Sciatic nerve (tissue), 2 donors: Measurements from ENCODE around the gene CHST1. TPM values are rescaled to one million over a fixed set of nuclear protein-coding genes. Genes with fewer than 3 reads are reported as not detected.

Experiments
- ATAC-seq: fragments of 200-7000 bp; cut with Tn5 transposase; one replicate; pipeline ENCODE4 v1.9.1; 2020; ENCODE audit warnings: mild to moderate bottlenecking, moderate library complexity
- DNase-seq: peaks from one replicate; pipeline ENCODE4 v3.0.0-alpha.2; 2020; ENCODE audit warnings: low spot score
- intact Hi-C: fragments of 100-400 bp; cut with DNase I; formaldehyde crosslinking; loops from one replicate; pipeline ENCODE4 v1.14.2; 2022
- total RNA-seq: library from RNA; stranded (reverse); fragmentation: NEBNext Ultra II Directional; extraction: Animal tissue kit (Norgen Biotek cat#: 25700); gene quantifications from one replicate; pipeline ENCODE4 v1.2.1, GENCODE V29; 2021
- donor health status: DM: no; HTN: no; CAD: no.
- donor health status: DM: no; HTN: no; CAD: no.

CHST1 gene
- total RNA-seq = 2.1 TPM

DNA sequence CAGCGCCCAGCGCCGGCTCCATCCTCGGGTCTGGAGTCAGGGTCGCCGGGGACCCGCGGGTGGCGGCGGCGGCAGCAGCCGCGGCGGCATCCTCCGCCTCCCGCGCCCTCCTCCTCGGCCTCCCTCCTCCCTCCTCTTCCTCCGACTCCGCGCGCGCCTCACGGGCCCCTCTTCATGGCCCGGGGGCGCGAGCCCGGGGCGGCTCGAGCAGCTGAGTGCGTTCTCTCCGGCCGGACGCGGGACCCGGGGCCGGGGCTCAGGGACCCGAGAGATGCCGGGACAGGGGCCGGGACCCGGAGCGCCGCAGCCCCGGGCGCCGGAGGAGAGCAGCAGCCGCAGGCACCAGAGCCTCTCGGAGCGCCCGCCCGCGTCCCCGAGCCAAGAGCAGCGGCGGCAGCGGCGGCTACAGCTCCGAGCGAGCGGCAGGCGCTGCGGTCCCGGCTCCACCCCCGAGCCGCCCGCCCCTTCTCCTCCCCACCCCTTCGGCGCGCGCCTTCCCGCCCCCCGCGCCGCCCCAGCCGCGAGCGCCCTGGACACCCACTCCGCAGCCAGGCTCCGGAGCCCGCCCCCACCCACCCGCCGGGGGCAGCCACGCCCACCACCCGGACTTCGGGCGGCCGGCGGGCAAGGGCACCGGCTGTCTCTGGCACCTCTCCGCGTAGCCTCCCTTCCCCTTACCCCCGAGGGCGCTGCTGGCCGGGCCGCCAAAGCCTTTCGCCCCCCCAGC, at the start of gene CHST1:
Gene CHST1, minus strand, starts transcription at position 417 of the 727 bp plus-strand sequence. CDS start 14,699 bp downstream, outside the sequence.
- DNase-seq = no peak
- intact Hi-C loops = no loop called here
- ATAC-seq = peak; percentile 63

DNA sequence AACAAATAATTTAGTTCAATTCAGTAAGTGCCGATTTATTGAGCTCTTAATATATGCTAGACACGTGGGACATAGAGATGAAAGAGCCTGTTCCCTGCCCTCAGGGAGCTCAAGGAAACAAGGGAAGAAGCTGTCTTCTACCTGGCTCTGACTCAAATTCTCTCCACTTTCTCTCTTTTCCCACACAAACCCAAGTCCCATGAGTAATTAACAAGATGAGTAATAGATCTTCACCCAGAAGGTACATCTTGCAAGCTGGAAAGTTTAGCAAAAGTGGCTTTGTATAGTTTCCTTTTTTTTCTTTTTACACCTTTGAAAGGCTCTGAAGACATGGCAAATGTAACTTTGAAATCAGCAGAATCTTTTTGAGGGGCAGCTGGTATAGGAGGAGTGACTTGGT, 48.2 kb upstream of the CHST1 start:
- no peak for DNase-seq
- no peak for ATAC-seq
- intact Hi-C loops = no loop called here

- ATAC-seq = peak; percentile 53
- DNase-seq = no peak
- intact Hi-C loops = no loop called here
These were observed 45.1 kb upstream of the CHST1 start for GRCh38 chr11:45710561-45710960.

DNA sequence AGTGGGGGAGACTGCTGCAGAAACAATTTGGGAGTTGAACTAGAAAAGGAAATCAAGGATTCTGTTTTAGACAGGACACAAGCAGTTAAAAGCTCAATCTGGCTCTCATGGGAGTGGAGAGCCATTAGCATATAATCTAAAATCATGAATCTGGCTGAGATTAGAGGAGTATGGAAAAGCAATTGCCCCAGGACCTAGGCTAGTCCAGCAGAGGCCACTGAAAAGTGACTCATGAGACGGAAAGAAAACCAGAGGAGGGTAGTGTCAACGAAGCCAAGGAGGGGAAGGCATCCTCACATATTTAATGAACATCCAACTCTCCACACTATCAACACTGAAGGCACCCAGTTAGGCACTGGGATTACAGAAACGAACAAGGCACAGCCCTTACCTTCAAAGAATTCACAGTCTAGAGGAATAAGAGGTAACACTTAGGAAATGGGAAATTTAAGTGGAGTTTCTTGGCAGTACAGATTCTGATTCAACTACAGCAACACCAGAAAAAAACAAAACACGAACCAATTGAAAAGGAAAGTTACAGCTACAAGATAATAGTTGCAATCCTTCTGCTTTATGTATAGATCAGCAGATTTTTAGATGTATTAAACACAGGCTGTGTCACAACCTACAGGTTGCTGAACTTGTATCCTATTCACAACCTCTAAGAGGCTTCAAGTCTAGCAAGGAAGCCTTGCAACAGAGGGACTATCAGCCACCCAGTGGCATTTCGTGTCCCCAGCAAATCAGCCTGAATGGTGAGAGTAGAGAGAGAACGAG, 43.7 kb upstream of the CHST1 start:
- ATAC-seq (no peak), DNase-seq (no peak)
- intact Hi-C loops = no loop called here

DNA sequence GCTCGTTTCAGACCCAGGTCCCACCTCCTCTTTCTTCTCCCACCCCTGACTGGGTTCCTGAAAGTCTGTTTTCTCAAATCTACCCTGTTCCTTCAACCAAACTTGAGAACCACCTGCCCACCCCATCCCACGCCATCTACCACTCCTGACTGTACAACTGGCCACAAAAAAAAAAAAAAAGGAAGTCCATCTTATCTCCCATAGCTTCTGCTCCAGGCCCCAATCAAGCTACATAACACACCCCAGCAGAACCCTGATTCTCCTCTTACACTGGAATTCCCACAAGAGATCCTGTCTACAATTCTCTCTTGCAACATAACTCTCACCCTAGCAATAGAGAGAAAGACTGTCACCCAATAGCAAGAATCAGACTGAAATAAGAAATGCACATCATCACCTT, 39.2 kb upstream of the CHST1 start:
- DNase-seq (no peak), ATAC-seq (no peak)
- intact Hi-C loops = no loop called here

DNA sequence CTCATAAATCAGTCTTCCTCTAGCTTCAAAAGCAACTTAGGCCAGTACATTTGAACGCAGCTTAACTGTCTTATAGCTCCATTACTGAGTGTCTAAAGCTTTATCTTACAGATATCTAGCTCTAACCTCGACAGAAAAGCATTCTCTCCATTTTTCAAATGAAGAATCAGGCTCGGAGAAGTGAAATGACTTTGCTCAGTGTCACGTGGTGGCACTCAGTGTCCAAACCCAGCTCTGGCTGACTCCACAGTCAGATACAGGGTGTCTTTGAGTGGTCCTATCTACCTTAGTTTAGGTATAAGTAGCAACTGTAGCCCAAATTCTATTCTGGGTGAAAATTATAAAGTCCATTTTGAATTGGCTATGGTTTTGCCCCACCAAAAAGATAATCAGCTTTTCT, 38.7 kb upstream of the CHST1 start:
- intact Hi-C loops = no loop called here
- no peak for ATAC-seq
- no peak for DNase-seq

DNA sequence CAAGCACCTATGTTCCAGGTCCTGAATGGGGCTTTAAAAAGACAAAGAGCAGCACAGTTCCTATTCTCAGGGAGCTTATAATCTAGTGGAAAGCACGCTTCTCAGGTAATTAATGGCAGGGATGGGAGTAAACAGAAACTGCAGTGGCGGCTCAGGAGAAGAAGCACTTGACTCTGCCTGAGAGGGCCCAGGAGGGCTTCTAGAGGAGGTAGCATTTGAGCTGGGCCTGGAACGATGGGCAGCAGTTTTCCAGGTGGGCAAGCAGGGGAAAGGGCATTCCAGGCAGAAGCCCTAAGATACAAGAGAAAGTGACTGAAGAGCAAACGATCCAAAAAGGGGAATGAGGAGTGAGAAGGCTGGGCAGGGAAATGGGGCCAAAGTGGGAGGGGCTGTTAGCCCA, 37.1 kb upstream of the CHST1 start:
- DNase-seq (no peak), ATAC-seq (no peak)
- intact Hi-C loops = no loop called here

DNA sequence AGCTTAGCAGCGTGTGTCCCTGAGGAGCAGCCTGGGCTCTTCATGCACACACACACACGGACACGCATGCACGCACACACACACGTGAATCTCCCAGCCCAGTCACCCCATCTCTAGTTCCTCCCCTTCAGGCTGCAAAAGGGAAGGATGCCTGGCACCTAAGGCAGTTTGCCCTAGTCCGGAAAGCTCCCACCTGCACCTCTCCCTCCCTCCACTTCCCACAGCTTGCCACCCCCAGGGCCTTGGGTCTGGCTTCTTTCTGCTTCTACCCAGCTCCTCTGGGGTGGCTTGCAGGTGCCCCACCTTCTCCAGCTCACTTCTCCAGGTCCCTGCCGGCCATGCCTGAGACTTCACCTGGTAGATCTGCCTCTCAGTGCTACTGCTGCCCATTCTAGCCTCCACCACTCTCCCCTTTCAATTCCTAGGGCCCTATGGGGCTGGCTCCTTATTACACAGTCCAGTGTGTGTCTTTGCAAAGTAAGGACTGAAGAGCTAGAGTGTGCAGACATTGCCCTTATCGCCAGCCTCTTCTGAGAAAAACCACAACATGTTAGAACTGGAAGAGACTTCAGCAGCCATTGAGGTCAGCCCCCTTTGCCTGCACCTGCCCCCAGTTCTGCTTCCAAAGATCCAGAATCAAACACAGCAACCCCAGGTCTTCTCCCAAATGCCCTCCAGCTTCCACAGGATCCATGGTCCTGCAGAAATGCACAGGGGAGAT, 33.5 kb upstream of the CHST1 start:
- intact Hi-C loops = no loop called here
- ATAC-seq (no peak), DNase-seq (no peak)

DNA sequence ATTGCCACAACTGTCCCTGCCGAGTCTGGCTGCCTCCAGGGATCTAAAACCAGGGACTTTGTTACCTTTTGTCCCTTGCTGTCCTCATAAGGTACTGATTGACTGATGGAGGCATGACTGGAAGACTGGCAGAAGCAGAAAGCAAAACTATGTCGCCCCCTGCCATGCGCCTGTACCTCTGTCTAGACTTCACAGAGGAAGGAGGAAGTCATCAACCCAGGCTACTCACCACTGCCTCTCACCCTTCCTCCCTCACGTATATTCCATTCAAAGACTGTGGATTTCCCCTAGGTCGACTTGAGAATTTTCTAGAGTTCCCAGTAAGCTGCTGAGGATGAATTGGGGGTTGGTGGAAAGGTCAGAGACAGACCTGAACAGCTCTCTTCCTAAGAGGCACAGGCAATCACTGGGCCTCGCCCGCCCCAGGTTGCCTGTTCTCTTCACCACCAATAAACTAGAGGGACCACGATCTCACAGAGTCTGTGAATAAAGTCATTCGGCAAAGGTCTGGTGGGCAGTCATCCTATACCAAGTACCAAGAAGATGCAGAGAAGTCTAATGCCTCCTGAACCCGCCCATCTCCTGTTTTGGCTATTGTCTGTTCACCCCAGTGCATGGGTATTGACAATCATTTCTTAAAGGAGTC, 27.5 kb upstream of the CHST1 start:
- ATAC-seq = no peak
- no peak for DNase-seq
- intact Hi-C loops = no loop called here

- intact Hi-C loops = no loop called here
- DNase-seq = no peak
- ATAC-seq = no peak
These were observed 23.1 kb upstream of the CHST1 start for GRCh38 chr11:45688472-45689033.

DNA sequence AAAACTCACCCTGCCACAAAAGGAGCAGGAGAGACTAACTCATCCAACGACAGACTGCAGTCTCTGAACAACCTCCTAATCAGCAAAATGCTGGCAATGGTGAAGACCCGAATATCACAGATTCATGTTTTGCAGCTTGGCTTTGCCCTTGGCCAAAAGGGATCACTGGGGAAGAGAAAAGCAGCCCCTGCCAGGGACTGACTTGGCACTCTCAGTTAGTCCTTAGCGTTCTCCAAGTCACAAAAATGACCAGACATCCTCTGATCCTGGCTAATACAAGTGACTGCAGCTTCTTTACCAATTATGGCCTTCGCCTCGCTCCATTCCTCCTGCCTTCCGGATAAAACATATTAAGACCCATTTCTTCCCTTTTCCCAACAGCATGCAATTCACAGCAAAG, 22.4 kb upstream of the CHST1 start:
- ATAC-seq (no peak), DNase-seq (no peak)
- intact Hi-C loops = no loop called here

- ATAC-seq (no peak), DNase-seq (no peak)
- intact Hi-C loops = no loop called here
These were observed 20.6 kb upstream of the CHST1 start for GRCh38 chr11:45685964-45686537.

DNA sequence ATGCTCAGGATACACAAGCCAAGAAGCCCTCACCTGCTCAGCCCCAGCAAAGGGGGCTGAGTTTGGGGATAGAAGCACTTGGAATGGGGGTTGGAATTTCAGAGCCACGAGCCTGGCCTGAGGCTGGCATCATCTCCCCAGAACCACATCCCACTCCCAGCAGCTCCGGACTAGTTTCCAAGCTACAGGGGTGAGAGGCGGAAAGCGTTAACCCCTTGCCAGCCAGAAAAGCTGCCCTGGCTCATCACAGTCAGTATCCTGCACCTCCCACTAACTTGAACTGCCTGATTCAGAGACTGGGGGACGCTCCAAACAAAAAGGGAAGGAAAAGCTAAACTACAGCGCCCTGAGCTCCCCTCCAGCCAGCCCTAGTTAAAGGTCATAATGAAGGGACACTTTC, 19.0 kb upstream of the CHST1 start:
- no peak for ATAC-seq
- no peak for DNase-seq
- intact Hi-C loops = no loop called here

DNA sequence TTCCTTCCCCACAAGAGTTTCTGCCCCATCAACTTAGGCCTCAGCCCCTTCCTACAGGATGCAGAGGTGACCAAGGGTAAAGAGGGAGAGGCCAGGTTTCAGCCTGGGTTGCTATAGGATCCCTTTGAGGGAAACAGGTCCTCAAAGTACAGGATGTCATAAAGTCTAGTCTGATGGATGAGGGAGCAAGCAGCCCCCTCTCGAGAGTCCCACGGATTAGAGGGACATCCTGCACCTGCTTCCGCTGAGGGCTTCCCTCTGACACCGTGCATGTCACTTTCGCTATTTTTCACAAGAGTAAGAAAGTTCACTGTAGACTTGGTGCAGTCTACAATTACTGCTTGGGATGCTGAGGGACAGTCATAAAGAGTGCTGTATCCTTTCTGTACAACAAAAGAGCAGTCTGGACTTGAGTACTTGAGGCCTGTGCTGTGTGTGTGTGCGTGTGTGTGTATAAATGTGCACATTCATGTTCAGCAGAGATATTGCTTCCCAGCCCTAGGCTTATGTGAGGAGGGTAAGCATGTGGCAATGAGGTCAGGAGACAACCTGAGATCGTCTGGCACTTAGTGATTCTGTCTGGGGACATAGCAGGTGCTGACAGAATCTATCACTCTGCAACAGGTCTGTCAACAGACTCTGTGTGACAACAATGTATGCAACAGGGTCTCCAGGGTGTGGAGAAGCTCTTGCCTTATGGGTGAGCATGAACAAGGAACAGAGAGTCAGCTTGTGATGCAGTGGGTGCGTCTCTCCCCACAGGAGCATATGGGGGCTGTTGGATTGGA, 18.0 kb upstream of the CHST1 start:
- DNase-seq (no peak), ATAC-seq (no peak)
- intact Hi-C loops = no loop called here

DNA sequence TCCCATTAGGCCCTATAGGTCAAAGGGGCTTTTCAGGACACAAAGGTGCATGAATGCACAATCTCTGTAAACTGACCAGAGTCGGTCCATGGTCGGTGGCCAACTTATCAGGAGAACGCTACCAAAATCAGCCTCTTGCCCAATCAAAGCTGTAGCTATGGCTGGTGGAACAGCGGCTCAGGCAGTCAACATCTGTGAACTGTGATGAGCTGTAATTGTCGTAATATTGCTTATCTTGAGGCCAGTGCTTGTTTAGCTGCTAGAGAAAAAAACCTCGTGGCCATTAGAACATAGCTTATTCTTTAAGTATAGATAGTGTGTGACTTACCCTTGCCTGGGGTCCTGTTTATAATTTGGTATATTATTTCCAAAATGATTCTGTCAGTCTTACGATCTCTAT, 14.4 kb upstream of the CHST1 start:
- intact Hi-C loops = no loop called here
- ATAC-seq (no peak), DNase-seq (no peak)

DNA sequence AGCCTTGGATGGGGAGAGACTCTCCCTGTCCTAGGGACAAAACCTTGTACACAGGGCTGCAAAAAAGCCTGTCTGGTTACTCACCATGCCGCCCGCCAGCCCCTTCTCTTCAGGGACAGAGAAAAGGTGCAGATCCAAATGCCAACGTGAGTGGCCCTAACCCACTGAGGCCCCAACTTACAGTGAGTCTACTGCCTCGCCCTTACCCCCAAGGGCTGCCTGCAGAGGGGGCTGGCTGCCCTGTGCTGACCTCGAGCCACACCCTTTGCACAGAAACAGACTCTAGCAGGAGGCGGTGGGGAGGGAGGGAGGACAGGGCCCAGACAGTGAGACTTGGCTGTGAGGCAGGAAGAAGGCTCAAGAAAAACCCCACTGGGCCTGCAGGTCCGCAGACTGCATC, 13.6 kb upstream of the CHST1 start:
- no peak for DNase-seq
- ATAC-seq = no peak
- intact Hi-C loops = no loop called here

GRCh38 chr11:45677770-45678512, 12.5 kb upstream of the CHST1 start:
- no peak for ATAC-seq
- no peak for DNase-seq
- intact Hi-C loops = no loop called here
